ENCODE results near the gene KRT25. TPM values are rescaled to one million over a fixed set of nuclear protein-coding genes. Genes with fewer than 3 reads are reported as not detected.

KRT25 gene
- total RNA-seq, 2 donors from 2014 or later: 0.62 TPM; not detected in 1

DNA sequence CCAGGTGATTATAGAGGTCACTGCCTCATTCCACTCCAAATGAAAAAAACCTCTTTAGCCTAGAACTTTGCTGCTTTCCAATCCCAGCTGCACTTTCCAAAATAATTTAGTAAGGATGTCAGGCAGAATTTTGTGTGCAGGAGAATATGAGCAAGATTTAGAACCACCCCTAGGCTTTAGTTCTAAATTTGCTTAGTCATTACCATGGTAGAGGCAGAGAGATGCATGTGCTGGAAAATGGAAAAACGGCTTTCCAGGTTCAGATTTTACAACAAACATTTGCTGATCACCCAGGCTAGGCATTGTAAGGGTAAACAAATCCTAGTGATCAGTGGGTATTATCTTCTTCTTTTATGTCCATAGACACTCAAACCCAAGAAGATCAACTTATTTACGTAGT is 10.5 kb upstream of the KRT25 start:
- Histone ChIP-seq H3K4me3 (no peak overlapping the region), H3K4me1 (replicated peaks) (no peaks in the 10 kb centered on the region), H3K9me3 (no peaks in the 10 kb centered on the region), H3K27me3 (replicated peaks; ENCODE audit: insufficient read depth) (no peaks in the 10 kb centered on the region), H3K36me3 (no peaks in the 10 kb centered on the region), H3K27ac (no peak overlapping the region)
- TF ChIP-seq POLR2AphosphoS5 (IDR thresholded peaks at IDR 0.05) (no peak), POLR2A (IDR thresholded peaks at IDR 0.05) (no peak), CTCF (IDR thresholded peaks at IDR 0.05) (no peak)
- intact Hi-C loops (cut with DNase I): no loop called here
- WGBS: 95% methylated on average over 2 of the region's 2 CpGs
- no peak for DNase-seq (ENCODE audit: low spot score)

GRCh38 chr17:40763752-40764151 is 8.6 kb upstream of the KRT25 start:
- Histone ChIP-seq H3K36me3 (no peaks in the 10 kb centered on the region), H3K9me3 (no peaks in the 10 kb centered on the region), H3K4me3 (no peak overlapping the region), H3K27me3 (replicated peaks; ENCODE audit: insufficient read depth) (no peaks in the 10 kb centered on the region), H3K4me1 (replicated peaks) (no peaks in the 10 kb centered on the region), H3K27ac (no peak overlapping the region)
- TF ChIP-seq CTCF (IDR thresholded peaks at IDR 0.05): no peak
- TF ChIP-seq POLR2AphosphoS5 (IDR thresholded peaks at IDR 0.05): no peak
- no peak for TF ChIP-seq POLR2A (IDR thresholded peaks at IDR 0.05)
- WGBS: 90% methylated on average over 1 of the region's 1 CpG
- DNase-seq (ENCODE audit: low spot score): no peak
- intact Hi-C loops (cut with DNase I): no loop called here

DNA sequence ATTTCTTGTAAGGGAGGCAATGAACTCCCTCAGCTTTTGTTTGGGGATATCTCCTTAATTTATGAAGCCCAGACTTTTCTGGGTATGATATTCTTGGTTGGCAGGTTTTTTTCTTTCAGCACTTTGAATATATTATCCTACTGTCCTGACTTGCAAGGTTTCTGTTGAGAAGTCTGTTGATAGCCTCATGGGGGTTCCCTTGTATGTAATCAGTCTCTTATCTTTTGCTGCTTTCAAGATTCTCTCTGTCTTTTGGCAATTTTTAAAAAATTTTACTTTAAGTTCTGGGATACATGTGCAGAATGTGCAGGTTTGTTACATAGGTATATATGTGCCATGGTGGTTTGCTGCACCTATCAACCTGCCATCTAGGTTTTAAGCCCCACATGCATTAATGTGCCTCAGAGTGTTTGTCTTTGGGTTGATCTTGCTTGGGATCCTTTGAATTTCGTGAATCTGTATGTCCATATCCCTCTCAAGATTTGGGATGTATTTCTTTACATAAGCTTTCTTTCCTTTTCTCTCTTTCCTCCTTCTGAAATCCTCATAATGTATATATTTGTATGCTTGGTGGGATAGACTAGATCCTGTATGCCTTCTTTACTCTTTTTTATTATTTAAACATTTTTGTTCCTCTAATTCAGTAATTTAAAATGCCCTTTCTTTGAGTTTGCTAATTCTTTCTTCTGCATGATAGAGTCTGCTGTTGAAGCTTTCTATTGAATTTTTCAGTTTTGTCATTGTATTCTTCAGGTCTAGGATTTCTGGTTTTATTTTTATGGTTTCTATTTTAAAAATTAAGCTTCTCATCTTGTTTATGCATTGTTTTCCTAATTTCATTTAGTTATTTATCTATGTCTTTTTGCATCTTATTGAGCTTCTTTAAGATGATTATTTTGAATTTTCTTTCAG is 5.2 kb upstream of the KRT25 start:
- no peak for TF ChIP-seq POLR2A (IDR thresholded peaks at IDR 0.05)
- no peak for TF ChIP-seq CTCF (IDR thresholded peaks at IDR 0.05)
- TF ChIP-seq POLR2AphosphoS5 (IDR thresholded peaks at IDR 0.05): no peak
- Histone ChIP-seq H3K27ac (no peak overlapping the region), H3K9me3 (no peaks in the 10 kb centered on the region), H3K27me3 (replicated peaks; ENCODE audit: insufficient read depth) (no peaks in the 10 kb centered on the region), H3K4me3 (no peak overlapping the region), H3K36me3 (no peaks in the 10 kb centered on the region), H3K4me1 (replicated peaks) (no peaks in the 10 kb centered on the region)
- WGBS: 36% methylated on average over 1 of the region's 1 CpG
- DNase-seq (ENCODE audit: low spot score): no peak
- intact Hi-C loops (cut with DNase I): no loop called here

DNA sequence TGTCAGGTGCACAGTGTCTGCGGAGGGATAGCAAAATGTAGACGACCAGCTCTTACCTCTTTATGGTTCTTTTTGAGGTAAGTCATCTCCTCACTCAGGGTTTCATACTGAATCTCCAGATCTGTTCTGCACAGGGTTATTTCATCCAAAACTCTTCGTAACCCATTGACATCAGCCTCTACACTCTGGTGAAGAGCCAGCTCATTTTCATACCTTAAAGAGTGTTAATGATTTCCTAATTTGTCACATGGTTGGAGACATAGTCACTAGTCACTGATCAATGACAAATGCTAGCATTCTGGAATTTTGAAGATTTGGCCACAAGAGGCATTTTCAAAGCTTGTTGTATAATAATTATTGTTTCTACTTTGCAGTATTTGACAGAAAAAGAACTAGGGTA is 1.3 kb downstream of the KRT25 start:
- H3K9me3 ChIP-seq: no peaks in the 10 kb centered on the region
- TF ChIP-seq CTCF (IDR thresholded peaks at IDR 0.05): no peak
- no peak for TF ChIP-seq POLR2AphosphoS5 (IDR thresholded peaks at IDR 0.05)
- no peak for TF ChIP-seq POLR2A (IDR thresholded peaks at IDR 0.05)
- WGBS: 84% methylated on average over 3 of the region's 3 CpGs
- intact Hi-C loops (cut with DNase I): no loop called here
- H3K36me3 ChIP-seq: no peaks in the 10 kb centered on the region
- no peaks in the 10 kb centered on the region for H3K4me1 ChIP-seq (replicated peaks)
- no peak overlapping the region for H3K4me3 ChIP-seq
- H3K27me3 ChIP-seq (replicated peaks; ENCODE audit: insufficient read depth): no peaks in the 10 kb centered on the region
- no peak overlapping the region for H3K27ac ChIP-seq
- DNase-seq (ENCODE audit: low spot score): no peak

- TF ChIP-seq CTCF (IDR thresholded peaks at IDR 0.05) (no peak), POLR2A (IDR thresholded peaks at IDR 0.05) (no peak), POLR2AphosphoS5 (IDR thresholded peaks at IDR 0.05) (no peak)
- H3K27ac ChIP-seq: no peak overlapping the region
- H3K36me3 ChIP-seq: no peaks in the 10 kb centered on the region
- WGBS: 89% methylated on average over 14 of the region's 14 CpGs
- H3K4me3 ChIP-seq: no peak overlapping the region
- H3K27me3 ChIP-seq (replicated peaks; ENCODE audit: insufficient read depth): no peaks in the 10 kb centered on the region
- no peak for DNase-seq (ENCODE audit: low spot score)
- H3K9me3 ChIP-seq: no peaks in the 10 kb centered on the region
- intact Hi-C loops (cut with DNase I): no loop called here
- no peaks in the 10 kb centered on the region for H3K4me1 ChIP-seq (replicated peaks)
These were observed 4.1 kb downstream of the KRT25 start for GRCh38 chr17:40751065-40751464.

Measured in prostate gland (tissue), 2 donors.